K562 (cell line): ENCODE data around the gene IRGQ. TPM values are rescaled to one million over a fixed set of nuclear protein-coding genes. Genes with fewer than 3 reads are reported as not detected.

Source experiments
- ATAC-seq: fragments of 200-7000 bp; cut with Tn5 transposase; 3 replicates; pipeline ENCODE4 v1.9.1; 2020; ENCODE audit warnings: moderate library complexity
- BruUV-seq: library from RNA; stranded (reverse); fragments of 400-500 nt; replicated peaks from 2 replicates; lab custom pipeline; 2021; lab: Mats Ljungman, UMichigan
- CTCF ChIA-PET: fragments of 300-600 bp; formaldehyde crosslinking; extraction: SDS; loops from one replicate; lab custom pipeline; 2021; ENCODE audit warnings: low intra/inter-chr PET ratio; lab: Yijun Ruan, JAX
- POLR2A ChIA-PET: fragments of 300-600, 350-650 bp; sonication (Branson Sonifier 250); formaldehyde crosslinking; extraction: SDS; loops from one replicate; lab custom pipeline; 2021; ENCODE audit warnings: antibody characterized with exemption, inconsistent platforms; lab: Yijun Ruan, JAX
- DNase-seq, 4 experiments: peaks; one replicate each; pipeline versions ENCODE4 v3.0.0 to v3.0.0-alpha.2; 2011 to 2018; ENCODE audit warnings: low spot score in 3 of 4, mixed read lengths in 3 of 4; ENCODE audit errors: extremely low read depth in 1 of 4
- FAIRE-seq: peaks from 2 replicates; lab custom pipeline; 2011; peaks lifted over from hg19 to GRCh38; lab: Jason Lieb, UNC
- H2AFZ ChIP-seq: 2 replicates; pipeline ENCODE4 v1.6.0; 2011; ENCODE audit warnings: low read depth, low read length, control low read depth, inconsistent platforms
- H3K27ac ChIP-seq: fragments of 200-600 bp; 3 replicates; pipeline ENCODE4 v1.8.0; 2011; ENCODE audit warnings: low read depth, mild to moderate bottlenecking, control low read depth, inconsistent platforms, low read length, moderate library complexity, mixed read lengths; ENCODE audit errors: extremely low read depth
- H3K27me3 ChIP-seq, 2 experiments: fragments of 300-600 bp in 1 of 2; 2 replicates in 1 of 2; 3 replicates in 1 of 2; pipeline versions ENCODE4 v1.6.0 to v1.8.0; 2011; ENCODE audit warnings: inconsistent platforms in 2 of 2, low read length in 2 of 2, mild to moderate bottlenecking in 1 of 2, mixed read lengths in 1 of 2, moderate library complexity in 1 of 2; ENCODE audit not compliant: control insufficient read depth in 2 of 2, insufficient read depth in 2 of 2
- H3K36me3 ChIP-seq: fragments of 300-600 bp; 3 replicates; pipeline ENCODE4 v1.8.0; 2011; ENCODE audit warnings: mild to moderate bottlenecking, low read length, inconsistent platforms; ENCODE audit not compliant: control insufficient read depth, insufficient read depth
- H3K4me1 ChIP-seq, 2 experiments: fragments of 200-600 bp in 1 of 2; replicated peaks in 1 of 2; 2 replicates in 1 of 2; 3 replicates in 1 of 2; pipeline versions ENCODE4 v1.5.1 to v1.8.0; 2011; ENCODE audit warnings: inconsistent platforms in 2 of 2, low read length in 2 of 2, mild to moderate bottlenecking in 1 of 2, mixed read lengths in 1 of 2, moderate library complexity in 1 of 2; ENCODE audit not compliant: control insufficient read depth in 2 of 2, insufficient read depth in 2 of 2
- H3K4me2 ChIP-seq: 2 replicates; pipeline ENCODE4 v1.6.1; 2011; ENCODE audit warnings: low read length, control low read depth, inconsistent platforms, mixed read lengths; ENCODE audit not compliant: insufficient read depth
- H3K4me3 ChIP-seq: fragments of 200-600 bp; sonication (generic), shearing (Covaris generic); 2 replicates; pipeline ENCODE4 v1.5.1; 2016; ENCODE audit warnings: control low read depth, inconsistent platforms
- H3K79me2 ChIP-seq: fragments of 200-600 bp; 3 replicates; pipeline ENCODE4 v1.8.0; 2011; ENCODE audit warnings: low read length, inconsistent platforms; ENCODE audit not compliant: control insufficient read depth, insufficient read depth
- H3K9ac ChIP-seq, 2 experiments: 2 replicates each; pipeline versions ENCODE4 v1.6.0 to v1.6.1; 2011; ENCODE audit warnings: low read depth in 2 of 2, low read length in 2 of 2, control low read depth in 1 of 2, inconsistent platforms in 1 of 2, mild to moderate bottlenecking in 1 of 2, mixed read lengths in 1 of 2; ENCODE audit not compliant: insufficient read depth in 1 of 2
- H3K9me1 ChIP-seq: one replicate; pipeline ENCODE4 v1.6.0; 2011; ENCODE audit warnings: inconsistent platforms, mild to moderate bottlenecking, low read length, moderate library complexity; ENCODE audit not compliant: control insufficient read depth, insufficient read depth
- H3K9me3 ChIP-seq: replicated peaks from 2 replicates; pipeline ENCODE4 v1.5.1; 2011; ENCODE audit warnings: low read depth, low read length, inconsistent platforms; ENCODE audit not compliant: control insufficient read depth, insufficient read depth
- H4K20me1 ChIP-seq: replicated peaks from 2 replicates; pipeline ENCODE4 v1.6.1; 2011; ENCODE audit warnings: low read length, inconsistent platforms, mixed read lengths; ENCODE audit not compliant: control insufficient read depth, insufficient read depth
- EP400 ChIP-seq: fragments of 450-650 bp; IDR thresholded peaks from 2 replicates; pipeline ENCODE4 v1.6.1; 2017; ENCODE audit warnings: antibody characterized with exemption, mild to moderate bottlenecking, moderate library complexity
- WGBS: fragments of 100-300 bp; shearing (Covaris generic); methylation state at CpG from one replicate; pipeline ENCODE4 v1.1.6; 2016; ENCODE audit warnings: low coverage, mixed read lengths; ENCODE audit not compliant: insufficient coverage; ENCODE audit errors: missing lambda C conversion rate; 5-methylcytosine and 5-hydroxymethylcytosine counted together
- in situ Hi-C: fragments of 300-500 bp; cut with MboI; formaldehyde crosslinking; loops from 4 replicates; pipeline ENCODE4 v1.15.0; 2018; ENCODE audit warnings: inconsistent platforms, mixed read lengths
- intact Hi-C: fragments of 100-400 bp; cut with micrococcal nuclease; formaldehyde crosslinking; loops from 2 replicates; pipeline ENCODE4 v1.14.2; 2022
- polyA plus RNA-seq, 8 experiments: library from polyadenylated mRNA; depleted of rRNA in 4 of 8; stranded (reverse) in 5 of 8; unstranded in 3 of 8; fragments of >200 nt; fragmentation: Nextera tagmentation in 2 of 8; fragmentation: Illumina TruSeq in 1 of 8; extraction: Ambion mirVana in 2 of 8; extraction: Trizol in 1 of 8; gene quantifications; 2 replicates each; pipeline versions ENCODE4 v1.2.1 to v1.2.3, GENCODE V29; 2011 to 2014; ENCODE audit warnings: inconsistent platforms in 1 of 8, missing spikeins in 1 of 8
- total RNA-seq, 7 experiments: library from RNA; depleted of rRNA in 6 of 7; stranded (reverse); fragments of >200 nt in 6 of 7; fragmentation: Illumina TruSeq in 2 of 7; extraction: Trizol in 2 of 7; gene quantifications; 2 replicates each; pipeline versions ENCODE4 v1.2.1 to v1.2.3, GENCODE V29; 2011 to 2021; ENCODE audit warnings: low replicate concordance in 1 of 7
- TF ChIP-seq, protein P1 (sequence below), 3 experiments: IDR thresholded peaks in 2 of 3; conservative IDR thresholded peaks in 1 of 3; 2 replicates each; pipeline ENCODE4 v1.5.1; 2011 to 2012; ENCODE audit warnings: low read length in 3 of 3, mild to moderate bottlenecking in 3 of 3, control low read depth in 2 of 3, improper control_type of control experiment in 1 of 3, inconsistent platforms in 1 of 3, low read depth in 1 of 3, mixed read lengths in 1 of 3, moderate library complexity in 1 of 3; ENCODE audit not compliant: insufficient read depth in 2 of 3

IRGQ gene
- total and polyA plus RNA-seq, 9 of the 15 experiments (the other 6 are each of a cell fraction or from before 2014, with no cell fraction given) = 3.5 to 19.2 (median 7.9) TPM

DNA sequence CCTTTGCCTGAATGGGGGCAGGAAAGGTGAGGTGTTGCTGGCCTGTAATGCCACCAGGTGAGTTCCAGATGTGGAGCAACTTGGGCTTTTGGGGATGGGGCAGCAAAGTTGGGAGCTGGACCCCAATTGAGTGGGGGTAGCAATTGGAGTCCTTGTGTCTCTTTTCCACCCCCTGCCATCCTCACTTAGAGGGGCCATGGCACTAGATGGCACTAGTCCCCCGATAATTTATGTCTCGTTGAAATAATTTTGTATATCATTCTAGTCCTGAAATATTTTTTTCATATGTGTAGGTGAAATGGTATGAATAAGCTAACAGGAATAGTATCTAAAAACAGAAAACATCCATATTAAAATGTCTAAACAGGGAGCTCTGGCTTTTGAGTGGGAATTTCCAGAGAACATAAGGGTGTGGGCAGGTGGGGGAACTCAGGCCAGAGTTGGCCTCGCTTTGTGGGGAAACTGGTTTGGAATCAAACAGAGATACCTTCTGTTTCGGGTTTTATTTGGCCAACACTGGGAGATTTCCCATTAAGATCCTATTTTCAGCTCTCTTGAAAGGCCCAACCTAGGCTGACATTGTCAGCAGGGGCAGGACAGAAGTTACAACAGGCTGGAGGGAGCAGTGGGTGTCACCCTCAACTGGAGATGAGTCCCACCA lies 3.8 kb upstream of the IRGQ start:
- intact Hi-C loops (no loop called here), in situ Hi-C loops (no loop called here)
- BruUV-seq = no TSS peak

More for the DNA sequence above, 3.8 kb upstream of the IRGQ start:
- TF ChIP-seq EP400 = no peak
- TF ChIP-seq, protein P1, sequence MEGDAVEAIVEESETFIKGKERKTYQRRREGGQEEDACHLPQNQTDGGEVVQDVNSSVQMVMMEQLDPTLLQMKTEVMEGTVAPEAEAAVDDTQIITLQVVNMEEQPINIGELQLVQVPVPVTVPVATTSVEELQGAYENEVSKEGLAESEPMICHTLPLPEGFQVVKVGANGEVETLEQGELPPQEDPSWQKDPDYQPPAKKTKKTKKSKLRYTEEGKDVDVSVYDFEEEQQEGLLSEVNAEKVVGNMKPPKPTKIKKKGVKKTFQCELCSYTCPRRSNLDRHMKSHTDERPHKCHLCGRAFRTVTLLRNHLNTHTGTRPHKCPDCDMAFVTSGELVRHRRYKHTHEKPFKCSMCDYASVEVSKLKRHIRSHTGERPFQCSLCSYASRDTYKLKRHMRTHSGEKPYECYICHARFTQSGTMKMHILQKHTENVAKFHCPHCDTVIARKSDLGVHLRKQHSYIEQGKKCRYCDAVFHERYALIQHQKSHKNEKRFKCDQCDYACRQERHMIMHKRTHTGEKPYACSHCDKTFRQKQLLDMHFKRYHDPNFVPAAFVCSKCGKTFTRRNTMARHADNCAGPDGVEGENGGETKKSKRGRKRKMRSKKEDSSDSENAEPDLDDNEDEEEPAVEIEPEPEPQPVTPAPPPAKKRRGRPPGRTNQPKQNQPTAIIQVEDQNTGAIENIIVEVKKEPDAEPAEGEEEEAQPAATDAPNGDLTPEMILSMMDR (IDR thresholded peaks at IDR 0.05 in 2 of 3, conservative IDR thresholded peaks at IDR 0.05 in 1 of 3; ENCODE audit: insufficient read depth in 2 of 3, low read depth in 1 of 3, low read length in 3 of 3) = peak in 1 of 3 experiments; percentile 8; a peak in 1 of 6 replicates
- TF ChIP-seq, all 486 proteins: peak for 1
- H4K20me1 ChIP-seq = no peaks in the 10 kb centered on the region
- WGBS = 90% methylated on average over 4 of the region's 4 CpGs
- H3K9ac ChIP-seq = 0 out of 4 replicates have a peak overlapping the region, but pooled peaks of 1 of the 2 experiments have one; percentile 6
- no peaks in the 10 kb centered on the region for H3K9me3 ChIP-seq
- H3K36me3 ChIP-seq = peaks cover 32% of the 10 kb centered on the region; the same call in 2 of the 3 replicates
- ATAC-seq = no peak
- H3K79me2 ChIP-seq = peaks cover 35% of the 10 kb centered on the region
- CTCF ChIA-PET = no interaction called here
- H3K4me2 ChIP-seq = no peak overlapping the region
- H3K27ac ChIP-seq = no peak overlapping the region
- FAIRE-seq = no peak
- POLR2A ChIA-PET = interaction anchor here (0.6 to 5.6 kb wide), 5 partner anchors 9 to 977 kb away, joined by 3 to 60 read pairs (median 3); partner anchors contain the start of genes SRRM5 and XRCC1
- peaks cover 15 to 27% of the 10 kb centered on the region in 2 experiments; a peak in 4 of 5 replicates for H3K4me1 ChIP-seq
- no peak for DNase-seq
- no peaks in the 10 kb centered on the region for H3K27me3 ChIP-seq
- H2AFZ ChIP-seq = no peak overlapping the region
- no peaks in the 10 kb centered on the region for H3K9me1 ChIP-seq
- H3K4me3 ChIP-seq = no peak overlapping the region
